Limb (tissue), 2 donors: ENCODE data around the gene F12.
"Not testable (repeated sequence)": the region's sequence is repeated elsewhere in the genome, so short reads cannot be mapped to it uniquely, and the experiment has no call there.

Experiments used
- DNase-seq, 2 donors: peaks; one replicate each; pipeline ENCODE4 v3.0.0-alpha.2; 2016; ENCODE audit errors: extremely low spot score in 2 of 2

The F12 gene

DNA sequence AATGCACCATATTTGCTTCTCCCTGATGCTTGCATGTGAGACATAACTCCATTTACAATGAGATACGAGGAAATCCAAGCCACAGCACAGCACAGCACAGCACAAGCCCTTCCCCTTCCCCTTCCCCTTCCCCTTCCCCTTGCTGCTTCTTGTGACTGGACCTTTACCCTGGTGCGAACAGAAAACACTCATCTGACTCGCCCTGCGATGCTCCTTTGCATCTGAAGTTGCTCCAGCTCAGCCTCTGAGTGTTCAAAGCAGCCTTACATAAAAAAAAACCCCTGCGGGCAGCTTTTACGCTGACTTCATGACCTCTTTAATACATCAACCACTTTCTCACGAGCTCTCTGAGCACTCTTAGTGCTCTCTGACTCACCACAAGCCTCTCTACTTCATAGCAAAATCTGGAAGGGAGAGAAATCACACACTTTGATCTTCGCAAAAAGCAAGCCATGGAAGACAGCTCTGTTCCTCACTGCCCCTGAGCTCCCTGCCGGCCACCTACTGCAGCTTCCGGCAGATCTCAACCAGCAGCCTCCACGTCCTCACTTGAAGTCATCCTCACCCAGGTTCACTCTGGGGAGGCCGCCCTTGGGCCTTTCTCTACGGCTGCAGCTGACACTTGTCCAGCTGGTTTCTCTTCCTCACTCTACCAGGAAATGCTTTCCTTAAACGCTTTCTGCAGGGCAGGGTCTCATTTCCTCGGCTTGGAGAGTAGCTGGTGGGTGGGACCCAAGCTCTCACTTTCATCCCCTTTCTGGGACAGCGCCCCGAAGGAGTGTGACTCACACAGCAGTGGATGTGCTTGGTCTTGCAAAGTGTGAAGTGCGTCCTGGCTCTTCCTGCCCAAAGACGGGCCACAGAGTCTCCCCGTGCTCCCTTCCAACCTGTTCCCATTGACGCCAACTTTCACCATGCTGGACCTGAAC is 19.9 kb downstream of the F12 start:
- no peak for DNase-seq

DNA sequence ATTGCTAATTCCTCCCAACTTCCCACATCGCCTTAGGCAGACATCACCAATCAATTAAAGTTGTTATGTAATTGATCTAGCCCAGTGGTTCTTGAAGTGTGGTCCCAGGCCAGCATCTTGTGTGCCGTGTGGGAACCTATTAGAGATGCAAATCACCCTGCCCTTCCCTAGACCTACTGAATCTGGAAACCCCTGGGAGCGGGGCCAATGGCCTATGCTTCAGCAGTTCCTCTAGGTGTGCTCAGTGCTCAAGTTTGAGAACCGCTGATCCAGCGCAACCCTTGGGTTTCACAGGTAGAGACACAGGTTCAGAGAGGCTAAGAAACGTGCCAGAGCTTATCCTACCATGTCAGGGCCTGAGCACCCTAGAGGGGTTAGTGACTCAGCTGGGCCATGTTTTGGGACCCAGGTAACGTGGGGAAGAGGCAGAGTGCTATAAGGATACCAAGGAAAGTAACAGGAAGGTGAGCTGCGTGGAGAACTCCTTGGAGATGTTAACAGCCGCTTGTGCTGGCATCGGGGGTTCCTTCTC is 20.8 kb downstream of the F12 start:
- DNase-seq, result no peak

DNA sequence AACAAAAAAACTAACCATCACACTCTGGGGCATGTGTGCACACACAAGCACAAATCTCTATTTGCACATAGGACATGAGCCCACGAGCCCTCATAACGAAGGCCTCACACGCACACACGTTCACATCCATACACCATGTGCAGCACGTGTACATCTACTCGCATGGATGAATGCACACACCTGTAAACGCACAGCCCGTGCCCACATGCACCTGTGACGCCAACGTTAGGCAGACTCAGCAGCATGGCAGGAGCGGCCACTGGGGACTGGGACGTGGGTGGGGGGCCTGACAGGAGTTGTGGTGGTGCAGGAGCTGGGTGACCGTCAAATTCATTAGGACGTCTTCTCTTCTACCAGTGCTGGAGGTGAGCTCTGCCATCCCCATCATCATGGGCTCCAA is 22.0 kb downstream of the F12 start:
- DNase-seq, result no peak

DNA sequence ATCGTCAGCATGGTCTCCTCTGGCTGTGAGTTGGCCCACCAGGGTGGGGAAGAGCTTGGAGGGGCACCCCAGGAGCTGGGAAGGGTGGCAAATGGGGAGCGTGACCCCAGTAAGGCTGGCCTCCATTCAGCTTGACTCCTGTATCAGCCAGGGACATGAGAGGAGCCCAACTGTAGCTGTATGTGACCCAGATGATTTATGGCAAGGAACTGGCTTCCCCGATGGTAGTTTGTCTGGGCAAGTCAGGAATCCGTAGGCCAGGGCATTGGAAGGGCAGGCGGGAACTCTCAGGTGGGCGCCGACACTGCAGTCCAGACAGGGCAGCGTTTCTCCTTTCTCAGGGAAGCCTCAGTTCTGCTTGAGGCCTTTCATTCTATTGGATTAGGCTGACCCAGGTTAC is 22.8 kb downstream of the F12 start:
- DNase-seq, result no peak

DNA sequence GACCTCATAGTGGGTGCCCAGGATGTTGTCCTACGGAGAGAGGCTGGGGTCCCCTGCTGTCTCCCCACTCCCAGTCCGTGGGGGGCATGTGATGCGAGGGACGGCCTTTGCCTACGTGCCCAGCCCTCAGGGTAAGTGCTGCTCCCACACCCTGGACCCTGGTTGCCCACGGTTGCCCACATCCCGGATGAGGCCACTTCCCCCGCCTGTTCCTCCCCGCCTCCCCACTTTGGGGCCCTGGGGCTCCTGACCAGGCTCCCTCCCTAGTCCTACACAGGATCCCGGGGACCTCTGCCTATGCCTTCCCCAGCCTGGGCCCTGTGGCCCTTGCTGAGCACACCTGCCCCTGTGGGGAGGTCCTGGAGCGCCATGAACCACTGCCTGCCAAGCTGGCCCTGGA is 23.6 kb downstream of the F12 start:
- DNase-seq, result no peak

DNA sequence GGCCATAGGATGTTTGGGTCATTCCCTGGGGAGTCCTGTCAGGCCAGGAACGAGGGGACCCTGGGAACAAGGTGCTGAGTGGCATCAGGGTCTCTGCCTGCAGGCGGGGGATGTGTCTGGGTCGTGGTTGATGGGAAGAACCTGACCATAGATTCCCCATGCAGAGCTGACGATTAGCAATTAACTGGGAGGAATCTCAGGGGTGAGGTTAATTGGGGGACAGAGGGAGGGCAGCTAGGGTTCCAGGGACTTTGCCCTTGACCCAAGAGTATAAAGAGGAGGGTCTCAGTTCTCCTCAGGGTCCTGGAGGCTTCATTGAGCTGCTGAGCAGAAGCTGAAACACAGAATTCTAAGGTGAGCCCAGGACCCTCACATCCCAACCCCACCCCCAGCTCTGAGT is 25.2 kb downstream of the F12 start, which contains the start of gene SLC34A1:
SLC34A1 (plus strand) TSS at position 301 of the 400 bp plus-strand sequence. CDS start 1,308 bp downstream, outside the sequence.
- no peak for DNase-seq

DNA sequence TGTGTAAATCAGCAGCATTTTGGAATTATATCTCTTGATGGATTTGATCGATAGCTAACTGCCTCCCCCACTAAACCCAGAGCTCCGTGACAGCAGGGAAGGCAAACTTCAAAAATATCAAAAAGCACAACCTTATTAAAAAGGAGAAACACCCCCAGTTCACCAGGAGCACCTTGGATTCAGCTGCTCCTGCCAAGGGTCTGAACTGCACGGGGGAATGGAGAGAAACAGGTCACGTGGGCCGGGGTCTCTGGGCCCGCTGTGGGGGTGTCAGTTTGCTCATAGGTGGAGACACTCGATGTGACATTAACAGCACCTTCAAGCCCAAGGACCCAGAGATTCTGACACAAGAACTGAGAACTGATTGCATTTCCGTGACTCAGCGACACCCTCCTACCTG is 26.2 kb downstream of the F12 start:
- no peak for DNase-seq

DNA sequence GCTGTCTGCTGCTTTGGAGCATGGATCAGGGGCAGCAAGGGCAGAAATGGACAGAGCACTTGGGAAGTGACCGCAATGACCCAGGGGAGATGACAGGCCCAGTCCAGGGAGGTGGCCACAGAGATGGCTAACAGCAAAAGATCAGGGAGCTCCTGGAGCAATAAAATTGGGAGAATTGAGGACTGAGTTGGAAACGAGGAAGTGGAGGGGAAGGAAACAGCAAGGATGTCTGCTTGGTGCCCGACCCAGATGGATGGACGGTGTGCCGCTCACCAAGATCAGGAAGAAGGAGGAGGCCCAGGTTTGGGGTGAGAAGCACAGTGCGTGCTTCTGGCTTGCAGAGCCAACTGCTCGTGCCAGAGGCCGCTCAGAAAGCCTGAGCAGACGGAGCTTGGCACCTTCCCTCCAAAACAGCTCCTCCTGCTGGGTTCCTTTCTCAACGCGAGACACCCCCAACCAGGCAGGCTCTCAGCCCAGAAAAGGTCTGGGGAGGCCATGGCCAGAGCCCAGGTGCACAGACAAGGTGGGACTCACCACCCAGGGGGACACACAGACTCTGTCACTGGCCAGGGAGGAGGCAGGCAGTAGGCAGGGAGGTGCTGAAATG is 26.8 kb downstream of the F12 start:
- DNase-seq, result peak in 1 of 2 donors; percentile 35

DNA sequence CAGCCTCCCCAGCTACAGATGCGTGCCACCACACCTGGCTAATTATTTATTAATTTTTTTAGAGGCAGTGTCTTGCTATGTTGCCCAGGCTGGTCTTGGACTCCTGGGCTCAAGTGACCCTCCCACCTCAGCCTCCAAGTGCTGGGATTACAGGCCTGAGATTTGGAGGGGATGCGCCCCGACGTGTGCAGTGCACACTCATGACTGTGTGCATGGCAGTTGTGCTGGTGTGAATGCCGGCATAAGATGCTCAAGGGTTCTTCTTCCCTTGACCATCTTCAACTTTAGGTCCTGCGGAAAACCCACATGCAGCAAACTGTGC is 28.6 kb downstream of the F12 start:
- no peak for DNase-seq

DNA sequence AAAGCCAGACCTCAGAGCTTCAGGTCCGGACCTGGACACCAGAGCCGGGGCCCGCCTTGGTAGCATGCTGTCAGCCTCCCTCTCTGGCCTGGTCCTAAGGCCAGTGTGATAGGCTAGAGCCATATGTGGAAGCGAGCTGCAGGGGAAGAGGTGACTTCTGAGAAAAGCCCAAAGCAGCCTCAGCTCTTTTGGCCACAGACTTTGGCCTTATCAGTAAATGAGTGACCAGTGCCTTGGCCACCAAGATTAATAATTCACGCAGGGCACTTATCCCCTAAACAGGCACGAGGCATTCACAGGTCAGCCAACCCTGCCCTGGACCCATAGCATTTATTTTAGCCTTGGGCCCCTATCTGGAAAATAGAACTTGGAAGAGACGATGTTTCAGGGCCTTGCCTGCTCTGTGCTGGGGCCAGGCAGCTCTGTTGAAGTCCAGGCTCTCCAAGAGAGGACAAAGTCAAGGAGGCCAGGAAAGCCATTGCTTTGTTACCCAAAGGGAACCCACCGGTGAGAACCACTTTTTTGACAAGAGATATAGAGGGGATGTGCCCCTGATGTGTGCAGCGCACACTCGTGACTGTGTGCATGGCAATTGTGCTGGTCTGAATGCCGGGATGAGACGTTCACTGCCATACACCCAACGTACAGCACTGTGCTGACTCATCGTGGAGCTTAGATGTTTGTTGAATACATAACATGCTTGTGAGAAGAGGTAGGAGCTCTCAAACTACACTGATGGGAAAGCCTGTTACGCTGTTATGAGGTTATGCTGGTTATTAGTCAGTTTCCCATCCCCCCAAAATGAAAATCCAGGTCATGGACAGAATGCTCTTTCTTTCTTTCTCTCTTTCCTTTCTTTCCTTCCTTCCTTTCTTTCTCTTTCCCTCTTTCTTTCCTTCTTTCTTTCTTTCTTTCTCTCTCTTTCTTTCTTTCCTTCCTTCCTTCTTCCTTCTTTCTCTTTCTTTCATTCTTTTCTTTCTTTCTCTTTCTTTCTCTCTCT is 30.2 kb downstream of the F12 start:
- no peak for DNase-seq

DNA sequence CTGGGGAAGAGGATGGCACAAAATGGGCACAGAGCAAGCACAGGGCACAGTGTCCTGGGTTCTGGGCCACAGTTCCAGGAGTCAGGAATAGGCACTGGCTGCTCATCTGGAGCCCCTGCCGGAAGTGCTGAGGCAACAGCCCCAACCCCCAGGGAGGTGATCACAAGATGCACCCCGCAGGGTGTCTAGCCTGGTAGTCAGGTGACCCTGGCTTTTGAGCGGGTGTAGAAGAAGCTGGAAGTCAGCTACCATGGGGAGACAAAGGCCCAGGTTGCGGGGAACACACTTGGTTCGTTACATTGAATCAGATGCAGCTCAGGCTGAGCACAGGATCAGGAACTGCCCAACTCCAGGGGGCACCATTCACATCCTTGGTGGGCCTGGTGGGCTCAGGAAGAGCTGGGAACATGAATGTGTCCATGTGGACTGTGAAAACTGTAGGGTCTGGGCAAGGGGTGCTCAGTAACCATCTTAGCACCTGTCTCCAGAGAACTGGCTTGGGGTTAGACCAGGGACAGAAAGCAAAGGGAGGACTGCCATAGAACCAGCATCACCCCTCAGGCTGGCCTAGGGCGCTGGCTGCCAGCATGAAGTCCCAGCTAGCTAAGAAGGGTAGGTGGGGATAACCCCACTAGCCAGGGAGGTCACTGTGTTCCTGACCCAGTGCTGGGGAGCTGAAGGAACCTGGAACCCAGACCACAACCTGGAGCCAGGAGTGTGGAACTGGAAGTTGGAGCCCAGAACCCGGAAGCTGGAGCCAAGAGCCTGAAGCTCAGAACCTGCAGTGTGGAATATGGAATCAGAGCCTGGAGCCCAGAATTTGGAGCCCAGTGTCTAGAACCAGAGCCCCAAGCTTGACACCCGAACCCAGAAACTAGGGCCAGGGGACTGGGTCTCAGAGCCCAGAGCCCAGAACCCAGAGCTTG is 31.2 kb downstream of the F12 start:
- DNase-seq, result no peak

DNA sequence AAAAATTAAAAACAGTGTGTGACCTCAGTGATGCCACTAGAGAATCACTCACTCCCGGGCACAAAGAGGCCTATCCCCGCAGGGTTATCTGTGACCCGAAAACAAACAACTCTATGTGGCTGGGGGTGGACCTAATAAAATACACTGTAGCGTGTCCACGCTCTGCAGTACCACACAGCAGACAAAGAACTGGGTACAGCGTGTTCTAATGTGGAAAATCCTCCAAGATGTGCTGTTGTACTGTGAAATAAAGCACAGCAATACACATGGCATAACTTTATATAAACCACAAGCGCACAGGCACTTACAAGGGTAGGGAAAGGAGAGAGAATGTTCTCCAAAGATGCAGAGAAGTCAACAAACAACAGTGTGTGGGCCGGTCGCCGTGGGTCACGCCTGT is 33.3 kb downstream of the F12 start:
- DNase-seq, result no peak

DNA sequence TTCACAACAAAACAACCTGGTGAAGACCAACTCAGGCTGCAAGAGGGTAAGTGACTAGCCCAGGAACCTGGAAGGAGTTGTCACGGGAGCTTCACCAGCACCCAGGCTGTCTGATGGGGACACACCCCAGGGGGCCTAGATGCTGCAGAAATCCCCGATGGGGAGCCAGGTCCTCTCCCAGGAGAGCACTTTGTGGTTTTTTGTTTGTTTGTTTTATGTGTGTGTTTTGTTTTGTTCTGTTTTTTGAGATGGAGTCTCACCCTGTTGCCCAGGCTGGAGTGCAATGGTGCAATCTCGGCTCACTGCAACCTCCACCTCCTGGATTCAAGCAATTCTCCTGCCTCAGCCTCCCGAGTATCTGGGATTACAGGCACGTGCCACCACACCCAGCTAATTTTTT is 33.8 kb downstream of the F12 start:
- DNase-seq, result not testable (repeated sequence)

DNA sequence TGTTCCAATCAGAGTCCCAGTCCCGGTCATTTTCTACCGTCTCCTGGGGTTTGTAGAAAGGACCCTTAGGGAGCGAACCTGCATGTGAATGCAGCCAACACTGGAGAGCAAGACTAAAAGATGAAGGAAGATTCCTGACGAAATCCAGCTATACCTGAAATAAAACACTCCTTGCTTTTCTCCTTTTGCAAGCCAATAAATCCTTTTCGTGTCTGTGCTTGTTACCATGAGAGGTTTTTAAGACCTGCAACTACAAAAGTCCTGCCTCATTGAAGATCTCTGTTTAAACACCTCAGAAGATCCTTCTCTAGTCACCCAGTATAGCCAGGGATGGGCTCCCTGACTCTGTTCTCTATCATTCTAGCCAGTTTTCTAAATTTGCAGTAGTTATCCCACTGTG is 35.2 kb downstream of the F12 start:
- DNase-seq, result no peak

DNA sequence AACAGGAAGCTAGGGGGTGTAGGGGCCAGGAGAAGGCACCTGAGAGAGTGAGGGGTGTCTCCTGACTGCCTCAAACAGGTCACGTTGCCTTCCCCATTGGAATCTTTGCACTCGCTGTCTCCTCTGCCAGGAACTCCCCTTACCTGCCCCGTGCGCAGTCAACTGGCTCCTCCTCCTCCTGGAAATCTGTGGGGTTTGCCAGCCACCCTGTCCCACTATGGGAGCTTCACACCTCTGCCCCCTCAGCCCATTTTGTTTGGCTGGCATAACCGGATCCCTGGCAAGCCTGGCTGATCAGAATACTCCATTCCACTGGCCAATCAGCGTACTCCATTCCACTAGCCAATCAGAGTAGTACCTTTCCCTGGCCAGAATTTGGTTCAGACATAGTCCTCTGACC is 35.6 kb downstream of the F12 start:
- no peak for DNase-seq

DNA sequence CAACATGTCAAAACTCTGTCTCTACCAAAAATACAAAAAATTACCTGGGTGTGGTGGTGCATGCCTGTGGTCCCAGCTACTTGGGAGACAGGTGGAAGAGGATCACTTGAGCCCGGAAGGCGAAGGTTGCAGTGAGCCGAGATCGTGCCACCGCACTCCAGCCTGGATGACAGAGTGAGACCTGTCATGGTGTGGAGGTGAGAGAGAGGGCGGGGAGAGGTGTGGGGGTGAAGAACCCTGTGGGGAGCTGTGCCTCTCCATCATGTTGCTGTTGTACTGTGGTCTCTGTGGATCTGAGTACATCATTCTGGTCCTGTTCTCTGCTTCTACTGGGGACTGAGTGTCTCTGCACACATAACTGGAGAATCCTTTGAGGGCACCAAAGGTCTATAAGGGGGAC is 36.5 kb downstream of the F12 start:
- DNase-seq, result no peak

DNA sequence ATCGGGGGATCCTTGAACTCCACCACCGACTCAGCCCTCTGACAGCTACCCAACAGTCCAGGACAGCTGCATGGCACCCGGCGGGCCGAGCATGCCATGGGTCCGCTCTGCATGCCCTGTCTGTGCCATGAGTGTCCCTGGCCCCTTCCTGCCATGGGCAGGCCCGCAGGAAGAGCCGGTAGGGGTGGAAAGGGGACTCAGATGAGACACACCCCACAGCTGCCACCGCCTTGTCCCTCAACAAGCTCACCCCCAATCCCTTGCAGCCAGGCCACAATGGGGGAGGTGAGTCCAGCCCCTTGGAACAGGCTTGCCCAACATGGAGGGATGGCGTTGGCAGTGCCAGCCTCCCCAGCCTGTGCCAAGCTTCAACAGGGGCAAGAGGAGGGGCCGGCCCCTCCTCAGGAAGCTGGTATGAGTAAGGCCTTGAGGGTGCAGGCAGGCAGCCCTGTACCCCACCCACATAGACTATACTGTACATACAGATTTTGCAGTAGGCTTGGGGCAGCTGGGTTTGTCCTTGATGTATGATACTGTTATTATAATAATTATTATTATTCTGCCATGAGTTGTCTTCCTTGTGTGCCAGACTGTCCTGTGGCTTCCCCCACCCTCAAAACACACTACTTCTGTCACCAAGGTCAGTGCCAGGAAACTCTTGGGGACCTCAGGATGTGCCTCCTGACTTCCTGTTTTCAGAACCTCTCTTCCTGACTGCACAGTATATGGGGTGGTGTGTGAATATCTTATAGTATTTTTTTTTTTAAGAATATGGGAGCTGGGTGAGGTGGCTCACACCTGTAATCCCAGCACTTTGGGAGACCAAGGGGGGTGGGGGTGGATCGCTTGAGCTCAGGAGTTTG is 37.1 kb downstream of the F12 start:
- DNase-seq, result no peak

DNA sequence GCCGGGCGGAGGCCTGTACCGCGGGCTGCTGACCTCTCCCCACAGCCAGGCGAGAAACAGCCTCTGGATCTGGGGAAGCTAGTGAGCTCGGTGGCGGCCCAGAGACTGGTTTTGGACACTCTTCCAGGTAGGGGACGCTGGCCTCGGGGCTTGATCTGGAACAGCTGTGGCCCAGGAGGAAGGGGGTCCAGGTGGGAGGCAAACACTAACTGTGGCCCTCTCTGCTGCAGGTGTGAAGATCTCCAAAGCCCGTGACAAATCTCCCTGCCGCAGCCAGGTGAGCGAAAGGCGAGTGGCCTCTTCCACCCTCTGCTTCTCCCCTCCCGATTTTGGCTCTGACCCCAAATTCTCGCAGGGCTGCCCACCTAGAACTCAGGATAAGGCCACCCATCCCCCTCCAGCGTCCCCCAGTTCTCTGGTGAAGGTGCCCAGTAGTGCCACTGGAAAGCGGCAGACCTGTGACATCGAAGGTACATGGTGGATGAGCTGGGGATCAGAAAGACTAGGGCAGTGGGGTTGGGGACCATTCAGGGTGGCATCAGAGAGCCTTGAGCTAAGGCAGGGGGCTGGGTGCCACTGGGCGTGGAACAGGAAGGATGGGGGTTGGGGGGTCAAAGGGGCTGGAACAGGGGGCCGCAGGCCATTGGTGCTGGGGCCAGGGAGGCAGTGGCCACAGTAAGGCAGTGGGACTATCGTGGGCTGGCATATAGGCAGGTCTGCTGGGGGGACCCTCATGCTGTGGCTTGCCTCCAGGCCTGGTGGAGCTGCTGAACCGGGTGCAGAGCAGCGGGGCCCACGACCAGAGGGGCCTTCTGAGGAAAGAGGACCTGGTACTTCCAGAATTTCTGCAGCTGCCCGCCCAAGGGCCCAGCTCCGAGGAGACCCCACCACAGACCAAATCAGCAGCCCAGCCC is 38.0 kb downstream of the F12 start:
- DNase-seq, result no peak
